Thyroid gland (tissue), 4 donors: ENCODE results near the gene CLIP2.

ENCODE experiments used
- POLR2A ChIP-seq, 2 donors: fragments of 450-650 bp; IDR thresholded peaks; one replicate each; pipeline ENCODE4 v1.6.1; 2017; ENCODE audit warnings: antibody characterized with exemption in 2 of 2, mild to moderate bottlenecking in 2 of 2, moderate library complexity in 1 of 2
- TF ChIP-seq, protein P1 (sequence below), 6 experiments: fragments of 200-600 bp in 3 of 6; fragments of 450-650 bp in 3 of 6; sonication (generic) in 3 of 6; IDR thresholded peaks; one replicate each; pipeline ENCODE4 v1.5.1; 2016 to 2019; ENCODE audit warnings: antibody characterized with exemption in 6 of 6, mild to moderate bottlenecking in 2 of 6, inconsistent platforms in 1 of 6, moderate library complexity in 1 of 6

DNA sequence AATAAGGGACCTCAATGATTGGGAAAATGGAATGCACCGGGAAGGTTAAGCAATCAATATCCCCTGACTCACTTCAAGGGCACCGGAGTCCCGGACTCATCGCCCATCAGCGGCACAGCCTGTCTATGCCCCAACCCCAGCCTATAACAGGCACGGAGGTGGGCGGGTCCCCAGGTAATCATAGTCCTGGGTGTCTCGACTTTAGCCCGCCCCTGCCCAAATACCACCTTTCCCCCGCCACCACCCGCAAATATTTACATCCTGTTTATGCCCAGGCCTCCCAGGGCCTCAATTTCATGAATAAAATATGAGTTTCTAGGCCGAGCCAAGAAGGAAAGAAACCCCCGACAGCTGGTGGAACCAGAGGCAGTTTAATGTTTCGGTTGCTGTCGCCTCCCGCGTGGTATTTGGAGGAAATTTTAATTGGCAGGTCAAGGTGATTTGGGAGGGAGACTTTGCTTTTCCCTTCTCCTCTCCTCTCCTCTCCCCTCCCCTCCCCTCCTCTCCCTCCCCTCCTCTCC is 19.4 kb upstream of the CLIP2 start:
- TF ChIP-seq, protein P1, sequence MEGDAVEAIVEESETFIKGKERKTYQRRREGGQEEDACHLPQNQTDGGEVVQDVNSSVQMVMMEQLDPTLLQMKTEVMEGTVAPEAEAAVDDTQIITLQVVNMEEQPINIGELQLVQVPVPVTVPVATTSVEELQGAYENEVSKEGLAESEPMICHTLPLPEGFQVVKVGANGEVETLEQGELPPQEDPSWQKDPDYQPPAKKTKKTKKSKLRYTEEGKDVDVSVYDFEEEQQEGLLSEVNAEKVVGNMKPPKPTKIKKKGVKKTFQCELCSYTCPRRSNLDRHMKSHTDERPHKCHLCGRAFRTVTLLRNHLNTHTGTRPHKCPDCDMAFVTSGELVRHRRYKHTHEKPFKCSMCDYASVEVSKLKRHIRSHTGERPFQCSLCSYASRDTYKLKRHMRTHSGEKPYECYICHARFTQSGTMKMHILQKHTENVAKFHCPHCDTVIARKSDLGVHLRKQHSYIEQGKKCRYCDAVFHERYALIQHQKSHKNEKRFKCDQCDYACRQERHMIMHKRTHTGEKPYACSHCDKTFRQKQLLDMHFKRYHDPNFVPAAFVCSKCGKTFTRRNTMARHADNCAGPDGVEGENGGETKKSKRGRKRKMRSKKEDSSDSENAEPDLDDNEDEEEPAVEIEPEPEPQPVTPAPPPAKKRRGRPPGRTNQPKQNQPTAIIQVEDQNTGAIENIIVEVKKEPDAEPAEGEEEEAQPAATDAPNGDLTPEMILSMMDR (IDR thresholded peaks at IDR 0.05), result no peak
- no peak for TF ChIP-seq POLR2A (IDR thresholded peaks at IDR 0.05)
